PC-9 (cell line): Measurements from ENCODE around the gene SACM1L. TPM values are rescaled to one million over a fixed set of nuclear protein-coding genes. Genes with fewer than 3 reads are reported as not detected.

Source experiments
- BruUV-seq: library from RNA; stranded (reverse); fragments of 400-500 nt; replicated peaks from 2 replicates; lab custom pipeline; 2021; lab: Mats Ljungman, UMichigan
- CTCF ChIA-PET: fragments of 300-600 bp; sonication (Branson Sonifier 250); formaldehyde crosslinking; loops from one replicate; lab custom pipeline; 2022; ENCODE audit warnings: antibody characterized with exemption; lab: Charles Lee
- POLR2A ChIA-PET: fragments of 300-600 bp; sonication (Branson Sonifier 250); formaldehyde crosslinking; loops from one replicate; lab custom pipeline; 2022; ENCODE audit warnings: antibody characterized with exemption; ENCODE audit not compliant: unreplicated experiment; lab: Charles Lee
- DNase-seq, 2 experiments: peaks; one replicate each; pipeline versions ENCODE4 v3.0.0 to v3.0.0-alpha.2; 2015 to 2022; ENCODE audit warnings: mixed read lengths in 1 of 2
- H2AFZ ChIP-seq: fragments of 200-600 bp; sonication (generic); 2 replicates; pipeline ENCODE4 v1.8.1; 2017; ENCODE audit warnings: antibody characterized with exemption
- H3F3A ChIP-seq: fragments of 200-600 bp; sonication (generic); 2 replicates; pipeline ENCODE4 v1.8.1; 2017; ENCODE audit warnings: antibody characterized with exemption, mild to moderate bottlenecking, low read depth; ENCODE audit not compliant: insufficient read depth
- H3K27ac ChIP-seq: fragments of 200-600 bp; sonication (generic); 2 replicates; pipeline ENCODE4 v1.6.1; 2016; ENCODE audit warnings: mixed run types
- H3K27me3 ChIP-seq: fragments of 200-600 bp; sonication (generic); 2 replicates; pipeline ENCODE4 v1.6.1; 2016; ENCODE audit warnings: low read depth, mixed run types; ENCODE audit not compliant: insufficient read depth
- H3K36me3 ChIP-seq: fragments of 200-600 bp; sonication (generic); 2 replicates; pipeline ENCODE4 v1.6.1; 2016; ENCODE audit warnings: low read depth, mixed run types
- H3K4me1 ChIP-seq: fragments of 200-600 bp; sonication (generic); replicated peaks from 2 replicates; pipeline ENCODE4 v1.6.1; 2016; ENCODE audit warnings: mixed run types; ENCODE audit not compliant: insufficient read depth
- H3K4me2 ChIP-seq: fragments of 200-600 bp; sonication (generic); 2 replicates; pipeline ENCODE4 v1.6.1; 2017; ENCODE audit warnings: mixed run types
- H3K4me3 ChIP-seq: fragments of 200-600 bp; sonication (generic); 2 replicates; pipeline ENCODE4 v1.6.1; 2016; ENCODE audit warnings: mixed run types
- H3K79me2 ChIP-seq: fragments of 200-600 bp; sonication (generic); 2 replicates; pipeline ENCODE4 v1.6.1; 2017; ENCODE audit warnings: low read depth, mixed run types
- H3K9me2 ChIP-seq: fragments of 200-600 bp; sonication (generic); 2 replicates; pipeline ENCODE4 v1.8.1; 2017; ENCODE audit warnings: mild to moderate bottlenecking; ENCODE audit not compliant: insufficient read depth
- H3K9me3 ChIP-seq: fragments of 200-600 bp; sonication (generic); 2 replicates; pipeline ENCODE4 v1.8.1; 2016; ENCODE audit warnings: low read depth; ENCODE audit not compliant: insufficient read depth
- H4K20me1 ChIP-seq: fragments of 200-600 bp; sonication (generic); 2 replicates; pipeline ENCODE4 v1.8.1; 2017; ENCODE audit not compliant: insufficient read depth
- CTCF ChIP-seq: fragments of 200-600 bp; sonication (generic); conservative IDR thresholded peaks from 2 replicates; pipeline ENCODE4 v1.6.1; 2017; ENCODE audit warnings: mixed run types, antibody characterized with exemption, mild to moderate bottlenecking, moderate library complexity
- EZH2 ChIP-seq: fragments of 200-600 bp; sonication (generic); IDR thresholded peaks from 2 replicates; pipeline ENCODE4 v1.8.0; 2017; ENCODE audit warnings: antibody characterized with exemption, low read depth
- intact Hi-C: fragments of 100-400 bp; cut with micrococcal nuclease; formaldehyde crosslinking; loops from one replicate; pipeline ENCODE4 v1.10.0; 2022; ENCODE audit not compliant: unreplicated experiment
- total RNA-seq: library from RNA; stranded (reverse); gene quantifications from 2 replicates; pipeline ENCODE4 v1.2.3, GENCODE V29; 2021

SACM1L gene
- total RNA-seq, 1 experiment from 2014 or later = 33.9 TPM

- BruUV-seq = no TSS peak
- no peak for DNase-seq
- H3K36me3 ChIP-seq = no peaks in the 10 kb centered on the region; the same call in 1 of the 2 replicates
- CTCF ChIA-PET = interaction anchor here (0.7 kb wide), 1 partner anchor 216 kb away, joined by 3 read pairs; no protein-coding TSS in a partner anchor
- no peak for TF ChIP-seq CTCF
- TF ChIP-seq EZH2 = no peak
- no peak overlapping the region for H3K4me2 ChIP-seq
- no peaks in the 10 kb centered on the region for H3K9me2 ChIP-seq
- H3K27me3 ChIP-seq = no peaks in the 10 kb centered on the region
- no peak overlapping the region for H3K27ac ChIP-seq
- no peaks in the 10 kb centered on the region; the same call in 1 of the 2 replicates for H4K20me1 ChIP-seq
- H3F3A ChIP-seq = no peaks in the 10 kb centered on the region
- POLR2A ChIA-PET = no interaction called here
- H2AFZ ChIP-seq = no peak overlapping the region
- no peak overlapping the region for H3K4me3 ChIP-seq
- intact Hi-C loops = no loop called here
- no peaks in the 10 kb centered on the region for H3K4me1 ChIP-seq
- no peaks in the 10 kb centered on the region for H3K79me2 ChIP-seq
- H3K9me3 ChIP-seq = no peaks in the 10 kb centered on the region
These were observed 27.7 kb downstream of the SACM1L start for GRCh38 chr3:45716790-45717336.

- no peaks in the 10 kb centered on the region for H4K20me1 ChIP-seq
- DNase-seq = no peak
- no peaks in the 10 kb centered on the region for H3K9me2 ChIP-seq
- H3K4me2 ChIP-seq = no peak overlapping the region
- POLR2A ChIA-PET = no interaction called here
- no peak overlapping the region for H3K4me3 ChIP-seq
- no peak for TF ChIP-seq EZH2
- no peak for TF ChIP-seq CTCF
- H3K27ac ChIP-seq = no peak overlapping the region
- H3K36me3 ChIP-seq = no peaks in the 10 kb centered on the region; the same call in 1 of the 2 replicates
- no TSS peak for BruUV-seq
- CTCF ChIA-PET = interaction anchor here (0.5 to 0.6 kb wide), 3 partner anchors 110 to 681 kb away, joined by 3 to 7 read pairs (median 3); no protein-coding TSS in a partner anchor
- no peaks in the 10 kb centered on the region for H3K79me2 ChIP-seq
- H3K4me1 ChIP-seq = no peaks in the 10 kb centered on the region
- H3K27me3 ChIP-seq = no peaks in the 10 kb centered on the region
- intact Hi-C loops = no loop called here
- H3F3A ChIP-seq = no peaks in the 10 kb centered on the region
- H3K9me3 ChIP-seq = no peaks in the 10 kb centered on the region
- H2AFZ ChIP-seq = no peak overlapping the region
These were observed 30.7 kb downstream of the SACM1L start for GRCh38 chr3:45719655-45720487.

GRCh38 chr3:45724911-45725310 is 35.7 kb downstream of the SACM1L start:
- ChIA-PET CTCF (no interaction called here), POLR2A (no interaction called here)
- DNase-seq = no peak
- H3K27me3 ChIP-seq = no peaks in the 10 kb centered on the region
- no peaks in the 10 kb centered on the region for H3K9me3 ChIP-seq
- no peaks in the 10 kb centered on the region for H3K36me3 ChIP-seq
- no peaks in the 10 kb centered on the region for H3K4me1 ChIP-seq
- intact Hi-C loops = no loop called here
- no peak overlapping the region for H3K4me3 ChIP-seq
- H3K4me2 ChIP-seq = no peak overlapping the region
- no peak overlapping the region for H3K27ac ChIP-seq
- H3K79me2 ChIP-seq = no peaks in the 10 kb centered on the region
- no peaks in the 10 kb centered on the region for H4K20me1 ChIP-seq
- TF ChIP-seq CTCF (no peak), EZH2 (no peak)
- BruUV-seq = no TSS peak
- 0 out of 2 replicates have a peak, but pooled peaks cover 4% of the 10 kb centered on the region for H3F3A ChIP-seq
- H2AFZ ChIP-seq = no peak overlapping the region
- H3K9me2 ChIP-seq = no peaks in the 10 kb centered on the region
